SU-DHL-6 (cell line): Measurements from ENCODE around the gene TBX6.

ENCODE experiments used
- EZH2phosphoT487 ChIP-seq: fragments of 200-600 bp; sonication (generic), shearing (Covaris generic); conservative IDR thresholded peaks from 2 replicates; pipeline ENCODE4 v1.6.1; 2018; ENCODE audit warnings: mild to moderate bottlenecking, antibody characterized with exemption, low read length, moderate library complexity, mixed read lengths
- TF ChIP-seq, protein P1 (sequence below): fragments of 200-600 bp; sonication (generic); IDR thresholded peaks from one replicate; pipeline ENCODE4 v1.5.1; 2017; ENCODE audit warnings: antibody characterized with exemption, mild to moderate bottlenecking, low read length, moderate library complexity; ENCODE audit not compliant: insufficient read depth, poor library complexity, severe bottlenecking

DNA sequence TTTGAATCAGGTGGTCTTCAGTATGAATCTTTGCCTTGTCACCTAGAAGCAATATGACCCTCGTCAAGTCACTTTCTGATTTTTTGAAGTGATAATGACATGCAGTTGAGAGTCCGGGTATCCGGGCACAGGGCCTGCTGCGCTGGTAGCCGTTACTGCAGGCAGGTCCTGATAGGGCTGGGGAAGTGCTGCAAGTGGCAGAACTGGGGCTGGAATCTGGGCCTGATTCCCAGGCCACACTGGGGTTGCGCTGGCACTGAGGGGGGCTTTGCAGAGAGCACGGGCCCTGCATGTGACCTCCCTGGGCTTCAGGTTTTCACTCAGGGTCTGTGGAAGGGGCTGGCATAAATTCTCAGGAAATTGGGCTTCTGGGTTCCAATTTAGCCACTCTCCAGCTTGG lies 13.0 kb downstream of the TBX6 start:
- TF ChIP-seq, protein P1, sequence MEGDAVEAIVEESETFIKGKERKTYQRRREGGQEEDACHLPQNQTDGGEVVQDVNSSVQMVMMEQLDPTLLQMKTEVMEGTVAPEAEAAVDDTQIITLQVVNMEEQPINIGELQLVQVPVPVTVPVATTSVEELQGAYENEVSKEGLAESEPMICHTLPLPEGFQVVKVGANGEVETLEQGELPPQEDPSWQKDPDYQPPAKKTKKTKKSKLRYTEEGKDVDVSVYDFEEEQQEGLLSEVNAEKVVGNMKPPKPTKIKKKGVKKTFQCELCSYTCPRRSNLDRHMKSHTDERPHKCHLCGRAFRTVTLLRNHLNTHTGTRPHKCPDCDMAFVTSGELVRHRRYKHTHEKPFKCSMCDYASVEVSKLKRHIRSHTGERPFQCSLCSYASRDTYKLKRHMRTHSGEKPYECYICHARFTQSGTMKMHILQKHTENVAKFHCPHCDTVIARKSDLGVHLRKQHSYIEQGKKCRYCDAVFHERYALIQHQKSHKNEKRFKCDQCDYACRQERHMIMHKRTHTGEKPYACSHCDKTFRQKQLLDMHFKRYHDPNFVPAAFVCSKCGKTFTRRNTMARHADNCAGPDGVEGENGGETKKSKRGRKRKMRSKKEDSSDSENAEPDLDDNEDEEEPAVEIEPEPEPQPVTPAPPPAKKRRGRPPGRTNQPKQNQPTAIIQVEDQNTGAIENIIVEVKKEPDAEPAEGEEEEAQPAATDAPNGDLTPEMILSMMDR = no peak
- TF ChIP-seq EZH2phosphoT487 = no peak
